ENCODE measurements around the gene POLR1F. TPM values are rescaled to one million over a fixed set of nuclear protein-coding genes. Genes with fewer than 3 reads are reported as not detected.

POLR1F gene
- total RNA-seq: 12.5 and 23.1 TPM in 2 replicates

GRCh38 chr7:19708397-19709248 is at the start of gene POLR1F:
TSS of gene POLR1F (minus strand) at chr7:19709037. CDS start at chr7:19709016, 21 bp downstream.

Other genes starting within 250 kb of the POLR1F start
- not detected in 2 replicates for gene TMEM196, start 64.6 kb upstream of the POLR1F start, total RNA-seq